Measurements from ENCODE around the gene SRC. TPM values are rescaled to one million over a fixed set of nuclear protein-coding genes. Genes with fewer than 3 reads are reported as not detected.

SRC gene
- total RNA-seq, 4 donors from 2014 or later = 23.4 to 36.9 (median 29.0) TPM

DNA sequence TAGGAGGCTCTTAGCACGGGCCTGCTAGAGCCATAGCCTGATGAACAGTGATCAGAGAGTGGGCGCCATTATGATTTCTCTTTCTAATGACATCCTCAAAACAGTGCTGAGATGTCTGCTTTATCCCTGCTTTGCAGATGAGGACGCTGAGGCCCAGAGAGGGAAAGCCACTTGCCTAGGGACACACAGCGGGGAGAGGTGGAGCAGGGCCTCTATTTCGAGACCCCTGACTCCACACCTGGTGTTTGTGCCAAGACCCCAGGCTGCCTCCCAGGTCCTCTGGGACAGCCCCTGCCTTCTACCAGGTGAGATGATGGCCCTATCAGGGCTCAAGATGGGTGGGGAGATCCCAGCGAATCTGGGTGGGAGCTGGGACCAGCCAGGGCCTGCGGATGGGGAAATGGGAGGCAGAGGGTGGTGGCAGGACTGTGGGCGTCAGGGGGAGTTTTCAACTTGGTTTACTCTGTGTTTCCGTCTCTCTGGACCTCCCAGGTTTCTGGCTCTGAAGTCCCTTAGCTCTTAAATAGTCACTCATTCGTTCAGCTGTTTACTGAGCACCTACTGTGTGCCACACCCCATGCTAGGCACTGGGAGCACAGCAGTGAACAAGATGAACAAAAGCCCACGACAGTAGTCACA lies 36.7 kb downstream of the SRC start:
- no peak overlapping the region for H3K4me3 ChIP-seq
- no peak overlapping the region for H3K27ac ChIP-seq
- no peaks in the 10 kb centered on the region for H3K9me3 ChIP-seq
- no peak for TF ChIP-seq EP300 (IDR thresholded peaks at IDR 0.05)
- TF ChIP-seq, protein P1, sequence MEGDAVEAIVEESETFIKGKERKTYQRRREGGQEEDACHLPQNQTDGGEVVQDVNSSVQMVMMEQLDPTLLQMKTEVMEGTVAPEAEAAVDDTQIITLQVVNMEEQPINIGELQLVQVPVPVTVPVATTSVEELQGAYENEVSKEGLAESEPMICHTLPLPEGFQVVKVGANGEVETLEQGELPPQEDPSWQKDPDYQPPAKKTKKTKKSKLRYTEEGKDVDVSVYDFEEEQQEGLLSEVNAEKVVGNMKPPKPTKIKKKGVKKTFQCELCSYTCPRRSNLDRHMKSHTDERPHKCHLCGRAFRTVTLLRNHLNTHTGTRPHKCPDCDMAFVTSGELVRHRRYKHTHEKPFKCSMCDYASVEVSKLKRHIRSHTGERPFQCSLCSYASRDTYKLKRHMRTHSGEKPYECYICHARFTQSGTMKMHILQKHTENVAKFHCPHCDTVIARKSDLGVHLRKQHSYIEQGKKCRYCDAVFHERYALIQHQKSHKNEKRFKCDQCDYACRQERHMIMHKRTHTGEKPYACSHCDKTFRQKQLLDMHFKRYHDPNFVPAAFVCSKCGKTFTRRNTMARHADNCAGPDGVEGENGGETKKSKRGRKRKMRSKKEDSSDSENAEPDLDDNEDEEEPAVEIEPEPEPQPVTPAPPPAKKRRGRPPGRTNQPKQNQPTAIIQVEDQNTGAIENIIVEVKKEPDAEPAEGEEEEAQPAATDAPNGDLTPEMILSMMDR (IDR thresholded peaks at IDR 0.05) = no peak
- no peak for TF ChIP-seq POLR2A (IDR thresholded peaks at IDR 0.05)
- peaks cover 0 to 25% (median 0%) of the 10 kb centered on the region in 3 donors for H3K36me3 ChIP-seq
- 88 to 89% methylated on average over 11 of the region's 11 CpGs for WGBS, 2 donors
- DNase-seq (ENCODE audit: low spot score in 2 of 2) = no peak
- no peaks in the 10 kb centered on the region for H3K27me3 ChIP-seq
- H3K4me1 ChIP-seq = peaks cover 0 to 18% (median 3%) of the 10 kb centered on the region in 4 donors

DNA sequence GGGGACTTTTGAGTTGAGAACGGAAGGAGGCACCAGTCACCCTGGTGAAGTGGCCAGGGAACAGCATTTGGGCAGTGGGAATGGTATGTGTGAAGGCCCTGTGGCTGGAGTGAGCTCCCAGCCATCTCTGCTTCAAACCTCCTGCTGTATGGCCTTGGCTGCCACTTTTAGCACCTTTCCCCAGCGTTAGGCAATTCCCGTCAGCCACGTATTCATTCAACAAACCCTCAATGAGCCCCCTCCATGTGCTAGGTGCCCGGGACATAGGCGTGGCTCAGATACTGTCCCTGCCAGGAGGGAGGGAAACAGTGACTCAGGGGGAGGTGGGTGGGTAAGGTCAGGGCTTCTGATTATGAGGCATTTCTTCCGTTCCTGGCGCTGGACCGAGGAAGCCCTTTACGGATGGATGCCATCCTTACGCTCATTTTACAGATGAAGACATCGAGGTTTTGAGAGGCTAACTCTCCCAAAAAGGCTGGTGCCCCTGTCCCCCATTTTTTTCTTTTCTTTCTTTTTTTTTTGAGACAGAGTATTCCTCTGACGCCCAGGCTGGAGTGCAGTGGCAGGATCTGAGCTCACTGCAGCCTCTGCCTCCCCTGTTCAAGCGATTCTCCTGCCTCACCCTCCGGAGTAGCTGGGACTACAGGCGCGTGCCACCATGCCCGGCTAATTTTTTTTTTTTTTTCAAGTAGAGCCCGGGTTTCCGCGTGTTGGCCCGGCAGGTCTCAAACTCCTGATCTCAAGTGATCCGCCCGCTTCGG lies 37.5 kb downstream of the SRC start:
- H3K27me3 ChIP-seq = no peaks in the 10 kb centered on the region
- H3K4me1 ChIP-seq = peaks cover 0 to 18% (median 3%) of the 10 kb centered on the region in 4 donors
- peaks cover 0 to 32% (median 0%) of the 10 kb centered on the region in 3 donors for H3K36me3 ChIP-seq
- WGBS, 2 donors = 86 to 89% methylated on average over 24 to 25 of the region's 25 CpGs
- DNase-seq (ENCODE audit: low spot score in 2 of 2) = no peak
- peak overlapping the region in 2 of 4 donors; percentile 70 to 84 for H3K27ac ChIP-seq
- peak overlapping the region in 1 of 4 donors; percentile 60 for H3K4me3 ChIP-seq
- H3K9me3 ChIP-seq = no peaks in the 10 kb centered on the region
- TF ChIP-seq, protein P1 (IDR thresholded peaks at IDR 0.05) = no peak
- TF ChIP-seq POLR2A (IDR thresholded peaks at IDR 0.05) (no peak), EP300 (IDR thresholded peaks at IDR 0.05) (no peak)

DNA sequence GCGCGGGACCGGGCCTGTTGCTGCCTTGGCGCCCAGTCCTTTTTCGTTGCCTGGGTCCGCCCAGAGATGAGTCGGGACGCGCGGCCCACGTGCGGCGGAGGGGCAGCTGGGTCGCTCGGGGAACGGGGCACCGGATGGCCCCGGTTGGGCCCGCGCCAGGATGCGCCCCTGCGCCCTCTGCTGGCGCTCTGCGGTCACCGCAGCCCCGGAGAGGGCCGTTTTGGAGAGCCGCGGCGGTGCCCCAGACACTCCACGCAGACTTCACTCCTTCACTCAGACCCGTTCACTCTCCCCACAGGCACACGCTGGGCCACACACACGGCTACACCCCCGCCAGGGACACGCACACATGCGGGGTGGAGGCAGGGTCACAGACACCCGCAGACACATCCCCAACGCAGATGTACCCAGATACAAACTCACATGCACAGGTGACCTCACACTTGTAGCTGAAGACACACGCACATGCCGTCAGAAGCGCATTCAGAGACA lies 38.8 kb downstream of the SRC start:
- TF ChIP-seq, protein P1 (IDR thresholded peaks at IDR 0.05) = peak; percentile 89 to 97 (median 94)
- TF ChIP-seq EP300 (IDR thresholded peaks at IDR 0.05) (peak in 1 of 2 donors; percentile 69), POLR2A (IDR thresholded peaks at IDR 0.05) (no peak)
- Histone ChIP-seq H3K4me3 (peak overlapping the region; percentile 35 to 60 (median 42)), H3K27me3 (no peaks in the 10 kb centered on the region), H3K27ac (peak overlapping the region in 2 of 4 donors; percentile 70 to 84), H3K9me3 (no peaks in the 10 kb centered on the region), H3K4me1 (peaks cover 0 to 18% (median 3%) of the 10 kb centered on the region in 4 donors), H3K36me3 (peaks cover 0 to 45% (median 0%) of the 10 kb centered on the region in 3 donors)
- peak in 1 of 2 donors; percentile 59 for DNase-seq (ENCODE audit: low spot score in 2 of 2)
- WGBS, 2 donors = 9 to 18% methylated on average over 21 to 41 of the region's 42 CpGs

DNA sequence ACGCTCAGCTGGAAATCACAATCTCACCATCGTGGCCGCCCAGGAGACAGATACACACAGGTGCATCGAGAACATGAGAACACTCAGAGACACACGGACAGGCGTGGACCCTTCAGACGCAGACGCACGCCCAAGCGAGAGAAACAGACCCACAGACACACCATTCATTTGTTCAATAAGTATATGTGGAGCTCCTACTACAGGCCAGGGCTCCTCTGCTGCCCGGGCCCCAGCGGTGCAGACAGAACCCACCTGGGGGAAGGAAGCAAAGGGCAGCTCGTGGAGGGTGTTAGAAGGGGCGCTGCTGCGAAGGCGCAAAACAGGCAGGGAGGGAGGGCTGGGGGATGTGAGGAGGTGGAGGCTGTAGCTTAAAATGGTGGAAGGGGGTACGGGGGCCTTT lies 39.2 kb downstream of the SRC start:
- 84 to 89% methylated on average over 17 of the region's 17 CpGs for WGBS, 2 donors
- Histone ChIP-seq H3K4me1 (peaks cover 0 to 18% (median 3%) of the 10 kb centered on the region in 4 donors), H3K9me3 (no peaks in the 10 kb centered on the region), H3K27ac (peak overlapping the region in 1 of 4 donors; percentile 84), H3K4me3 (no peak overlapping the region), H3K36me3 (peaks cover 0 to 48% (median 0%) of the 10 kb centered on the region in 3 donors), H3K27me3 (no peaks in the 10 kb centered on the region)
- TF ChIP-seq, protein P1 (IDR thresholded peaks at IDR 0.05) = no peak
- no peak for TF ChIP-seq EP300 (IDR thresholded peaks at IDR 0.05)
- TF ChIP-seq POLR2A (IDR thresholded peaks at IDR 0.05) = no peak
- DNase-seq (ENCODE audit: low spot score in 2 of 2) = no peak

Measured in tibial nerve (tissue), 4 donors.